BLaER1 (cell line): ENCODE data around the gene PARP16.
A peak's percentile ranks its signal among the peaks of the same experiment; 100 is the strongest.

ENCODE experiments used
- H3K27ac ChIP-seq: shearing (Covaris generic); formaldehyde crosslinking; 2 replicates; pipeline ENCODE4 v1.8.1; 2022
- H3K27me3 ChIP-seq: shearing (Covaris generic); formaldehyde crosslinking; 2 replicates; pipeline ENCODE4 v1.8.1; 2022
- H3K36me3 ChIP-seq: shearing (Covaris generic); formaldehyde crosslinking; 2 replicates; pipeline ENCODE4 v1.8.1; 2022
- H3K4me1 ChIP-seq: shearing (Covaris generic); formaldehyde crosslinking; 2 replicates; pipeline ENCODE4 v1.8.1; 2022
- H3K4me2 ChIP-seq: shearing (Covaris generic); formaldehyde crosslinking; 2 replicates; pipeline ENCODE4 v1.8.1; 2022
- H3K4me3 ChIP-seq: shearing (Covaris generic); formaldehyde crosslinking; 2 replicates; pipeline ENCODE4 v1.8.1; 2022
- H3K9ac ChIP-seq: shearing (Covaris generic); formaldehyde crosslinking; 2 replicates; pipeline ENCODE4 v1.8.1; 2022
- H3K9me3 ChIP-seq: shearing (Covaris generic); formaldehyde crosslinking; 2 replicates; pipeline ENCODE4 v1.8.1; 2022
- H4K20me1 ChIP-seq: shearing (Covaris generic); formaldehyde crosslinking; 2 replicates; pipeline ENCODE4 v1.8.1; 2022
- Cebpa-rat ChIP-seq: shearing (Covaris generic); IDR thresholded peaks from 2 replicates; pipeline ENCODE4 v1.8.1; 2022

The PARP16 gene

DNA sequence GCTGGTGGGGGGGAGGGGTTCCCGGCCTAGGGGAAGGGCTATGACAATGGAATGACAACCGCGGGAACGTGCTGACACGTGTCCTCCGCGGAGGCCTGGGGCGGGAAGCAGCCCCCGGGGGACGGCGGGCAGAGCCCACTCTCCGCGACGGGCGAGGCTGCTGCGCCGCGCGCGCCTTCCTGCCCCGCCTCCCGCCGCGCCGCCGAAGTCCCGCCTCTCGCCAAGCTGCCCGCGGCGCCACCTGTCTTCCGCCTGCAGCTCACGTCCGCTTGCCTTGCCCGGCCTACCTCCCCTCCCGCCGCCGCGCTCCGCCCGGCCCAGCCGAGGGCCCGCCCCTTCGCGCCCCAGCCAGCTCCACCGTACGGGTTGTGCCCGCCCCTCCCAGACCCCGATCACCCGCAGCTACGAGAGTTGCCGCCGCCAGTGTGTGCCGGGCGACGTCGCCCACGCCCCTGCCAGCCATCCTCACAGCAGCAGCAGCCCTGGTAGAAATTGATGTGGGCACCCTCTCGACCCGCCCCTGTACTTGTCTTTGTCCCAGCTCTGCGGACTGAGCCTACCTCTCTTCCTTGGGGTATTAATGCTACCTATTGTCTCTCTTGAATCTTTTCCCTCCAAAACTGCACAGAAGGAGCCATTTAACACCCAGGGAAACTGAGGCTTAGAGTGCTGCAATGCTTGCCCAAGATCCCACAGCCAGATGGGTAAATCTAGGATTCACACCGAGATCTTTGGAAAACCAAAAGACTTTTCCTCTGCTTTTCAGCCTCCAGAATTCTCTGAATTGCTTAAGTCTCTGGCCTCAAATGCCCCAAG, at the start of gene PARP16:
Gene PARP16, minus strand, starts transcription at position 180 of the 816 bp plus-strand sequence. CDS start 457 bp downstream, outside the sequence.
- H3K4me2 ChIP-seq, result peak within 1 kb of the TSS; percentile 96
- H3K4me1 ChIP-seq, result peaks cover 44% of the 10 kb centered on the region
- H3K36me3 ChIP-seq, result peaks cover 19% of the 10 kb centered on the region
- no peak for TF ChIP-seq Cebpa-rat
- peaks cover 4% of the 10 kb centered on the region; the same call in 1 of the 2 replicates for H4K20me1 ChIP-seq
- peak within 1 kb of the TSS; percentile 94 for H3K27ac ChIP-seq
- peak within 1 kb of the TSS; percentile 85 for H3K4me3 ChIP-seq
- peak within 1 kb of the TSS; percentile 92 for H3K9ac ChIP-seq
- no peaks in the 10 kb centered on the region for H3K27me3 ChIP-seq
- H3K9me3 ChIP-seq, result no peaks in the 10 kb centered on the region

DNA sequence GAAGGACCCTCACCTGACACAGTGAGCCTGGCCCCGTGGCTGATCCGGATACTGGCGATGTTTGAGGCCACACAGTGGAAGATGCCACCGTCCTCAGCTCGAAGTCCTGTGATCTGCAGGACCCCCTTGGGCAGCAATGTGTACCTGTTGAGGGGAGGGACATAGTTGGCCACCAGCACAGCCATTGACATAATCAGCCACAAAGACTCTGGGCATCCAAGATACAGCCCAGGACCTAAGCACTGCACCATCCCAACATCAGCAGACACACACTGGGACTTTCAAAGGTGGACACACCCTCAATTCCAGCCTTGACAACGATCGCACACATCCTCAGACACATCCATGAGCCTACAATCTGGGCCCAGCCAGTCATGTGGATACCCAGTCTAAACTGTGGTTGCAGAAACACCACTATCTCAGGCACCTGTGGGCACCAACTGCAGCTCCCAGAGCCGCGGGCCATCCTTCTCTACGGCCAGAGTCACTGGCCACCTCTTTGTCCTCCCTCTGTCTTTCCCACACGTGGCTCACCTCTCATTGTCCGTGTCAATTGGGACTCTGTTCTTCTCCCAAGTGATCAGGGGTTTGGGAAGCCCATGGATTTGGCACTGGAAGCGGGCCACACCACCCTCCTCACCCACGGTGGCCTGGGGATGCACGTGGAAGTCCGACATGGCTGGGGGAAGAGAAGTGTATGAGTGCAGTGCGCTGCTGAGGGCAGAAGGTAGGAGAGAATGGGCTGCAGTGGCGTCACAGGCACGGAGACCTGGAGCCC, 48.8 kb upstream of the PARP16 start:
- no peak for TF ChIP-seq Cebpa-rat
- peak overlapping the region; percentile 66; the same call in 1 of the 2 replicates for H3K4me2 ChIP-seq

DNA sequence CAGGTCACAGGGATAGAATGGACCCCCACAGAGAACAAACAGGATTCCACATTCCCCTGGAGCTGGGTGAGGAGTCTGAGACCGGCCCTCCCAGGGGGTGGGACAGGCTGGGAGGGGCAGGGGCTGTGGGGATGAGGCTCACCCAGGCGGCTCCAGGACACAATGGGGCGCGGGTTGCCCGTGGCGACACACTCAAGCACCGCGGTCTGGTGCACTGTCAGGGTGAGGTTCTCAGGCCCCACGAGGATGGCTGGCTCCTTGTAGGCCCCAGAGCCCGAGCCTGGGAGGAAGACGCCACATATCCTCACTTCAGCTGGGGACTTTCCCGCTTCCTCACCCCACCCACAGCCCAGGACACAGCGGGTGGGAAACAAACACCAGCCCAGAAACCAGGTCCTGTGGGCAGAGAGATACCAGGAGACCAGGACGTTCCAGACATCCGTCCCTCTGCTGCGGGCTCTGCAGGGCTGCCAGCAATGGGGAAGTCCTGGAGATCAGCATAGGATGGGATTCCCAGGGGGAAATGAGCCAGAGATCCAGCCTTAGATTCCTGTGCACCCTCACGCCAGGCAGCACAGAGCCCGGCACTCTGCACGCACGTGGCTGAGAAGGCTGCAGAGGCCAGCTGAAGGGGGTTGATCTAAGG, 48.0 kb upstream of the PARP16 start:
- no peaks in the 10 kb centered on the region for H3K9me3 ChIP-seq
- TF ChIP-seq Cebpa-rat, result no peak
- H3K9ac ChIP-seq, result no peak overlapping the region
- H3K36me3 ChIP-seq, result no peaks in the 10 kb centered on the region
- no peaks in the 10 kb centered on the region; the same call in 1 of the 2 replicates for H4K20me1 ChIP-seq
- H3K4me3 ChIP-seq, result no peak overlapping the region
- H3K27me3 ChIP-seq, result no peaks in the 10 kb centered on the region
- H3K4me1 ChIP-seq, result peaks cover 70% of the 10 kb centered on the region
- no peak overlapping the region for H3K27ac ChIP-seq
- H3K4me2 ChIP-seq, result peak overlapping the region; percentile 66

More for the DNA sequence above, 48.8 kb upstream of the PARP16 start:
- no peak overlapping the region for H3K9ac ChIP-seq
- H3K9me3 ChIP-seq, result no peaks in the 10 kb centered on the region
- peaks cover 74% of the 10 kb centered on the region for H3K4me1 ChIP-seq
- no peak overlapping the region for H3K4me3 ChIP-seq
- no peaks in the 10 kb centered on the region for H3K27me3 ChIP-seq
- no peaks in the 10 kb centered on the region for H3K36me3 ChIP-seq
- H3K27ac ChIP-seq, result no peak overlapping the region
- no peaks in the 10 kb centered on the region; the same call in 1 of the 2 replicates for H4K20me1 ChIP-seq

DNA sequence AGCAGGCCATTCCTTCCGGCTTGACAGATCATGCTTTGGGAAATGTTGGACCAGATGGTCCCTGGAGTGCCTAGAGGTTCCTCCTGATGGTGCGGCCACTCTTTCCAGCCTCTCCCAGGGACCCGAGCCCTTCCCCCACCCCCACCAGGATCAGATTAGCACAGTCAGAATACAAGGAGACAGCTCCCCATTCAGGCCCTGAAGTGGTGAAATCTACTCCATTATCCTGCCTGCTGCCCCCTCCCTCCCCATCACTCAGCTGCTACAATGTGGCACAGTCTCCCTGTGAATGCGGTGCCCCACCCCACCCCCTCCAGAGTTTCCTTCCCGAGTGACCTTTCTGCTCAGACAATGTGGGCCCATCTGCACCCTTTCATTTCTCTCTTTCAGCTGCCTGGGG, 47.2 kb upstream of the PARP16 start:
- H3K27ac ChIP-seq, result no peak overlapping the region
- H3K4me3 ChIP-seq, result no peak overlapping the region
- no peaks in the 10 kb centered on the region for H3K9me3 ChIP-seq
- no peaks in the 10 kb centered on the region; the same call in 1 of the 2 replicates for H4K20me1 ChIP-seq
- H3K36me3 ChIP-seq, result no peaks in the 10 kb centered on the region
- TF ChIP-seq Cebpa-rat, result no peak
- no peaks in the 10 kb centered on the region for H3K27me3 ChIP-seq
- H3K4me2 ChIP-seq, result peak overlapping the region; percentile 66
- peaks cover 66% of the 10 kb centered on the region for H3K4me1 ChIP-seq
- H3K9ac ChIP-seq, result no peak overlapping the region

- H3K27me3 ChIP-seq, result no peaks in the 10 kb centered on the region
- no peak overlapping the region for H3K9ac ChIP-seq
Measured at GRCh38 chr15:65333148-65333820, 46.6 kb upstream of the PARP16 start.

GRCh38 chr15:65332391-65333147, 45.9 kb upstream of the PARP16 start:
- Histone ChIP-seq H3K4me1 (peaks cover 66% of the 10 kb centered on the region), H3K9me3 (no peaks in the 10 kb centered on the region), H3K27me3 (no peaks in the 10 kb centered on the region), H3K4me2 (peak overlapping the region; percentile 66; the same call in 1 of the 2 replicates), H3K36me3 (no peaks in the 10 kb centered on the region), H3K27ac (no peak overlapping the region), H3K9ac (no peak overlapping the region), H4K20me1 (no peaks in the 10 kb centered on the region; the same call in 1 of the 2 replicates), H3K4me3 (no peak overlapping the region)
- no peak for TF ChIP-seq Cebpa-rat

More at GRCh38 chr15:65333148-65333820, 46.6 kb upstream of the PARP16 start:
- H4K20me1 ChIP-seq, result no peaks in the 10 kb centered on the region; the same call in 1 of the 2 replicates
- peak overlapping the region; percentile 66 for H3K4me2 ChIP-seq
- no peak for TF ChIP-seq Cebpa-rat
- no peaks in the 10 kb centered on the region for H3K36me3 ChIP-seq
- H3K9me3 ChIP-seq, result no peaks in the 10 kb centered on the region
- H3K4me1 ChIP-seq, result peaks cover 66% of the 10 kb centered on the region
- H3K27ac ChIP-seq, result no peak overlapping the region
- no peak overlapping the region for H3K4me3 ChIP-seq

- Histone ChIP-seq H3K9ac (no peak overlapping the region), H3K4me2 (no peak overlapping the region), H3K27me3 (no peaks in the 10 kb centered on the region), H4K20me1 (no peaks in the 10 kb centered on the region; the same call in 1 of the 2 replicates), H3K27ac (no peak overlapping the region), H3K9me3 (no peaks in the 10 kb centered on the region), H3K4me3 (no peak overlapping the region), H3K4me1 (peaks cover 66% of the 10 kb centered on the region), H3K36me3 (no peaks in the 10 kb centered on the region)
- TF ChIP-seq Cebpa-rat, result no peak
Measured at GRCh38 chr15:65331811-65332210, 45.1 kb upstream of the PARP16 start.

GRCh38 chr15:65330934-65331645, 44.4 kb upstream of the PARP16 start:
- H3K27me3 ChIP-seq, result no peaks in the 10 kb centered on the region
- peaks cover 66% of the 10 kb centered on the region for H3K4me1 ChIP-seq
- no peaks in the 10 kb centered on the region for H3K9me3 ChIP-seq
- no peak overlapping the region for H3K4me3 ChIP-seq
- no peak overlapping the region for H3K9ac ChIP-seq
- H3K4me2 ChIP-seq, result peak overlapping the region; percentile 24; the same call in 1 of the 2 replicates
- H3K27ac ChIP-seq, result no peak overlapping the region
- TF ChIP-seq Cebpa-rat, result no peak
- H4K20me1 ChIP-seq, result no peaks in the 10 kb centered on the region; the same call in 1 of the 2 replicates
- no peaks in the 10 kb centered on the region for H3K36me3 ChIP-seq
